Mammary microvascular endothelial cell (primary cell): ENCODE measurements around the gene SLC16A10. TPM values are rescaled to one million over a fixed set of nuclear protein-coding genes. Genes with fewer than 3 reads are reported as not detected.

ENCODE experiments used
- total RNA-seq: library from RNA; depleted of rRNA; stranded (reverse); fragments of >200 nt; gene quantifications from 2 replicates; pipeline ENCODE4 v1.2.3, GENCODE V29; 2015

The SLC16A10 gene, protein sequence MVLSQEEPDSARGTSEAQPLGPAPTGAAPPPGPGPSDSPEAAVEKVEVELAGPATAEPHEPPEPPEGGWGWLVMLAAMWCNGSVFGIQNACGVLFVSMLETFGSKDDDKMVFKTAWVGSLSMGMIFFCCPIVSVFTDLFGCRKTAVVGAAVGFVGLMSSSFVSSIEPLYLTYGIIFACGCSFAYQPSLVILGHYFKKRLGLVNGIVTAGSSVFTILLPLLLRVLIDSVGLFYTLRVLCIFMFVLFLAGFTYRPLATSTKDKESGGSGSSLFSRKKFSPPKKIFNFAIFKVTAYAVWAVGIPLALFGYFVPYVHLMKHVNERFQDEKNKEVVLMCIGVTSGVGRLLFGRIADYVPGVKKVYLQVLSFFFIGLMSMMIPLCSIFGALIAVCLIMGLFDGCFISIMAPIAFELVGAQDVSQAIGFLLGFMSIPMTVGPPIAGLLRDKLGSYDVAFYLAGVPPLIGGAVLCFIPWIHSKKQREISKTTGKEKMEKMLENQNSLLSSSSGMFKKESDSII
- total RNA-seq = not detected in 2 replicates

DNA sequence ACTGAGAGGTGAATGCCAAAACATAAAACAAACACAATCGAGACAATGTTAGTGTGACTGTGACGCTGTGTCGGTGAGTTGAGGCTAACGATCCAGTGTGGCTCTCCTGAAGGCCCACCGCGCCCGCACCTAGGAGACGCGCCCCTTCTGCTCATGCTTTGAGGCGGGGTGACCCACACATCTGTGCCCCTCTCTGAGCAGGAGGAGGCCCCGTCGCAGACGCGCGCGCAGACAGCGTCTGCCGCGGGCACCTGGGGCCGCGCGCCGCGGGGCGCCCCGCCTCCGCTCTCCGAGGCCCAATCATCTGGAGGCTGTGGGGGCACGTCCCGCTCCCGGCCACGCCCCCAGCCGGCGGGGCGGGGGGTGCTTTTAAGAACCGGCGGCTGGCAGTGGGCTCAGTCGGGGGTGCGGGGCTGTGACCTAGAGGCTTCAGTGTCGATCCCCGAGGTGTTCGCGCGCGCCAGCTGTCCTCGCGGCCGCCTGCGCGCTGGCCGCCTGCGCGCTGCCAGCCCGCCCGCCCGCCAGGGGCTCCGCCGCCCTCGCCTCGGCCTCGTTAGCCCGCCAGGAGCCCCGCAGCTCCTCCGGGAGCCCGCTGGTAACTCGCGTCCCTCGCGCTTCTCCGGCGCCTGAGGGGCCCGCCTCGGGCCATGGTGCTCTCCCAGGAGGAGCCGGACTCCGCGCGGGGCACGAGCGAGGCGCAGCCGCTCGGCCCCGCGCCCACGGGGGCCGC, at the start of gene SLC16A10:
Gene SLC16A10, plus strand, starts transcription at position 398 of the 730 bp plus-strand sequence. Its CDS starts 250 bp downstream, at position 648.

Other genes starting within 250 kb of the SLC16A10 start
- 61.0 and 62.9 TPM in 2 replicates for gene AMD1, start 212.7 kb upstream of the SLC16A10 start, total RNA-seq
- 74.5 and 77.4 TPM in 2 replicates for gene GTF3C6, start 128.8 kb upstream of the SLC16A10 start, total RNA-seq
- gene RPF2, start 105.5 kb upstream of the SLC16A10 start, total RNA-seq = 32.7 and 41.9 TPM in 2 replicates